H9 (cell line): ENCODE results near the gene CTCF. TPM values are rescaled to one million over a fixed set of nuclear protein-coding genes. Genes with fewer than 3 reads are reported as not detected.

ENCODE experiments used
- DNase-seq: peaks from one replicate; pipeline ENCODE4 v3.0.0-alpha.2; 2017
- H2AFZ ChIP-seq: one replicate; pipeline ENCODE4 v1.6.1; 2013; ENCODE audit warnings: mild to moderate bottlenecking, low read length, control low read depth, moderate library complexity
- H2AK5ac ChIP-seq: 2 replicates; pipeline ENCODE4 v1.6.1; 2013; ENCODE audit warnings: low read length, control low read depth, mixed read lengths; ENCODE audit not compliant: insufficient read length
- H2BK120ac ChIP-seq: one replicate; pipeline ENCODE4 v1.6.1; 2013; ENCODE audit warnings: low read depth, mild to moderate bottlenecking, low read length, control low read depth, inconsistent platforms; ENCODE audit not compliant: poor library complexity, severe bottlenecking
- H2BK12ac ChIP-seq: 2 replicates; pipeline ENCODE4 v1.6.1; 2013; ENCODE audit warnings: low read length, control low read depth, mixed read lengths, low read depth; ENCODE audit not compliant: insufficient read length
- H2BK15ac ChIP-seq: 2 replicates; pipeline ENCODE4 v1.6.1; 2013; ENCODE audit warnings: low read depth, low read length, control low read depth
- H2BK20ac ChIP-seq: one replicate; pipeline ENCODE4 v1.6.1; 2013; ENCODE audit warnings: low read depth, mild to moderate bottlenecking, low read length, control low read depth, inconsistent platforms; ENCODE audit not compliant: poor library complexity, severe bottlenecking
- H2BK5ac ChIP-seq: 2 replicates; pipeline ENCODE4 v1.6.1; 2013; ENCODE audit warnings: low read length, control low read depth, mixed read lengths; ENCODE audit not compliant: insufficient read length
- H3K14ac ChIP-seq: 2 replicates; pipeline ENCODE4 v1.6.1; 2013; ENCODE audit warnings: low read length, control low read depth; ENCODE audit not compliant: insufficient read depth
- H3K18ac ChIP-seq: 2 replicates; pipeline ENCODE4 v1.6.1; 2013; ENCODE audit warnings: low read depth, mild to moderate bottlenecking, mixed read lengths, low read length, control low read depth; ENCODE audit not compliant: insufficient read length
- H3K23ac ChIP-seq: 2 replicates; pipeline ENCODE4 v1.6.1; 2013; ENCODE audit warnings: low read length, control low read depth, mixed read lengths, low read depth; ENCODE audit not compliant: insufficient read length
- H3K23me2 ChIP-seq: 2 replicates; pipeline ENCODE4 v1.6.1; 2013; ENCODE audit warnings: low read depth, mild to moderate bottlenecking, mixed read lengths, low read length, control low read depth; ENCODE audit not compliant: insufficient read length, poor library complexity, severe bottlenecking
- H3K27ac ChIP-seq: 2 replicates; pipeline ENCODE4 v1.5.1; 2013; ENCODE audit warnings: low read length, control low read depth, mixed read lengths, low read depth; ENCODE audit not compliant: insufficient read length
- H3K27me3 ChIP-seq: 2 replicates; pipeline ENCODE4 v1.6.1; 2013; ENCODE audit warnings: low read length, control low read depth, inconsistent platforms; ENCODE audit not compliant: insufficient read depth
- H3K4ac ChIP-seq: 2 replicates; pipeline ENCODE4 v1.6.1; 2013; ENCODE audit warnings: low read depth, mild to moderate bottlenecking, control low read depth, inconsistent platforms, low read length, moderate library complexity
- H3K4me1 ChIP-seq: 2 replicates; pipeline ENCODE4 v1.6.1; 2013; ENCODE audit warnings: low read length, control low read depth, inconsistent platforms; ENCODE audit not compliant: insufficient read depth
- H3K4me2 ChIP-seq: 2 replicates; pipeline ENCODE4 v1.6.1; 2013; ENCODE audit warnings: low read length, control low read depth, mixed read lengths; ENCODE audit not compliant: insufficient read length, insufficient read depth
- H3K56ac ChIP-seq: 2 replicates; pipeline ENCODE4 v1.6.1; 2013; ENCODE audit warnings: low read depth, mild to moderate bottlenecking, mixed read lengths, low read length, control low read depth; ENCODE audit not compliant: insufficient read length
- H3K79me1 ChIP-seq: 2 replicates; pipeline ENCODE4 v1.6.1; 2013; ENCODE audit warnings: low read depth, mild to moderate bottlenecking, moderate library complexity, low read length, control low read depth, inconsistent platforms; ENCODE audit not compliant: insufficient read depth, poor library complexity, severe bottlenecking
- H3K79me2 ChIP-seq: 2 replicates; pipeline ENCODE4 v1.6.1; 2013; ENCODE audit warnings: low read length, control low read depth, inconsistent platforms; ENCODE audit not compliant: insufficient read depth
- H3K9ac ChIP-seq: 2 replicates; pipeline ENCODE4 v1.6.1; 2013; ENCODE audit warnings: low read length, control low read depth, mixed read lengths; ENCODE audit not compliant: insufficient read length; ENCODE audit errors: extremely low read depth
- H3K9me3 ChIP-seq: one replicate; pipeline ENCODE4 v1.6.1; 2013; ENCODE audit warnings: low read depth, low read length, inconsistent platforms; ENCODE audit not compliant: control insufficient read depth
- H3T11ph ChIP-seq: one replicate; pipeline ENCODE4 v1.6.1; 2013; ENCODE audit warnings: mild to moderate bottlenecking, low read length, control low read depth, inconsistent platforms
- H4K20me1 ChIP-seq: one replicate; pipeline ENCODE4 v1.6.1; 2013; ENCODE audit not compliant: control insufficient read depth, insufficient read length, insufficient read depth
- H4K5ac ChIP-seq: 2 replicates; pipeline ENCODE4 v1.6.1; 2013; ENCODE audit warnings: low read depth, mild to moderate bottlenecking, mixed read lengths, low read length, control low read depth; ENCODE audit not compliant: insufficient read length
- H4K8ac ChIP-seq: replicated peaks from 2 replicates; pipeline ENCODE4 v1.6.1; 2013; ENCODE audit warnings: low read length, control low read depth, mixed read lengths, low read depth; ENCODE audit not compliant: insufficient read length
- H4K91ac ChIP-seq: 2 replicates; pipeline ENCODE4 v1.6.1; 2013; ENCODE audit warnings: low read depth, mild to moderate bottlenecking, moderate library complexity, mixed read lengths, low read length, control low read depth; ENCODE audit not compliant: insufficient read length
- H3K27ac Mint-ChIP-seq, 3 experiments: 2 replicates in 2 of 3; 3 replicates in 1 of 3; pipeline ENCODE4 v1.8.0; 2020 to 2021; ENCODE audit warnings: mixed read lengths in 3 of 3, mild to moderate bottlenecking in 1 of 3, moderate library complexity in 1 of 3
- H3K27me3 Mint-ChIP-seq: 2 replicates; pipeline ENCODE4 v1.8.0; 2021; ENCODE audit warnings: low read depth, mild to moderate bottlenecking, moderate library complexity, mixed read lengths
- H3K36me3 Mint-ChIP-seq, 3 experiments: 2 replicates in 2 of 3; 3 replicates in 1 of 3; pipeline ENCODE4 v1.8.0; 2020 to 2021; ENCODE audit warnings: low read depth in 3 of 3, mixed read lengths in 3 of 3; ENCODE audit not compliant: insufficient read depth in 1 of 3
- H3K4me1 Mint-ChIP-seq, 2 experiments: 2 replicates each; pipeline ENCODE4 v1.8.0; 2020; ENCODE audit warnings: mixed read lengths in 2 of 2
- H3K4me3 Mint-ChIP-seq, 2 experiments: 2 replicates in 1 of 2; 3 replicates in 1 of 2; pipeline ENCODE4 v1.8.0; 2020 to 2021; ENCODE audit warnings: mild to moderate bottlenecking in 2 of 2, mixed read lengths in 2 of 2, moderate library complexity in 1 of 2
- H3K9me3 Mint-ChIP-seq, 2 experiments: 2 replicates in 1 of 2; 3 replicates in 1 of 2; pipeline ENCODE4 v1.8.0; 2020; ENCODE audit warnings: mild to moderate bottlenecking in 2 of 2, mixed read lengths in 2 of 2, moderate library complexity in 1 of 2
- WGBS: extraction: QIAGEN DNeasy Blood & Tissue Kit; methylation state at CpG from one replicate; pipeline ENCODE4 v1.1.7; 2013; ENCODE audit warnings: missing lambda C conversion rate, low lambda C conversion rate, mixed read lengths; ENCODE audit not compliant: insufficient read length; ENCODE audit errors: extremely low coverage; 5-methylcytosine and 5-hydroxymethylcytosine counted together
- total RNA-seq: library from RNA; stranded (reverse); gene quantifications from 2 replicates; pipeline ENCODE4 v1.2.1, GENCODE V29; 2021
- TF ChIP-seq, protein P1 (sequence below): fragments of 200-600 bp; sonication (generic); conservative IDR thresholded peaks from 3 replicates; pipeline ENCODE4 v1.8.0; 2021; ENCODE audit warnings: antibody characterized with exemption, mild to moderate bottlenecking

CTCF gene
- total RNA-seq, 1 experiment from 2014 or later, result 87.3 TPM

GRCh38 chr16:67540756-67541155, 21.6 kb upstream of the CTCF start:
- Histone ChIP-seq H3K18ac (no peak overlapping the region), H3K79me2 (no peaks in the 10 kb centered on the region), H3K23ac (no peak overlapping the region), H4K20me1 (peaks cover 6% of the 10 kb centered on the region), H3K23me2 (peaks cover 10% of the 10 kb centered on the region), H3T11ph (no peak overlapping the region), H2AK5ac (no peak overlapping the region), H2BK120ac (no peak overlapping the region), H3K4me1 (peaks cover 2% of the 10 kb centered on the region; the same call in 1 of the 2 replicates), H3K9me3 (no peaks in the 10 kb centered on the region), H4K5ac (no peak overlapping the region), H4K8ac (no peak overlapping the region), H4K91ac (no peak overlapping the region), H3K9ac (no peak overlapping the region), H2BK15ac (no peak overlapping the region), H3K79me1 (no peaks in the 10 kb centered on the region), H3K27ac (no peak overlapping the region), H2BK5ac (no peak overlapping the region), H3K14ac (no peak overlapping the region), H3K27me3 (peaks cover 29% of the 10 kb centered on the region; the same call in 1 of the 2 replicates), H3K4me2 (no peak overlapping the region), H2BK12ac (no peak overlapping the region), H2BK20ac (no peak overlapping the region), H3K4ac (no peak overlapping the region), H3K56ac (no peak overlapping the region), H2AFZ (no peak overlapping the region)
- no peaks in the 10 kb centered on the region; a peak in 2 of 5 replicates for H3K9me3 Mint-ChIP-seq
- H3K4me3 Mint-ChIP-seq, result no peak overlapping the region
- no peak for DNase-seq
- H3K4me1 Mint-ChIP-seq, result peaks cover 15 to 24% of the 10 kb centered on the region in 2 experiments
- TF ChIP-seq, protein P1, sequence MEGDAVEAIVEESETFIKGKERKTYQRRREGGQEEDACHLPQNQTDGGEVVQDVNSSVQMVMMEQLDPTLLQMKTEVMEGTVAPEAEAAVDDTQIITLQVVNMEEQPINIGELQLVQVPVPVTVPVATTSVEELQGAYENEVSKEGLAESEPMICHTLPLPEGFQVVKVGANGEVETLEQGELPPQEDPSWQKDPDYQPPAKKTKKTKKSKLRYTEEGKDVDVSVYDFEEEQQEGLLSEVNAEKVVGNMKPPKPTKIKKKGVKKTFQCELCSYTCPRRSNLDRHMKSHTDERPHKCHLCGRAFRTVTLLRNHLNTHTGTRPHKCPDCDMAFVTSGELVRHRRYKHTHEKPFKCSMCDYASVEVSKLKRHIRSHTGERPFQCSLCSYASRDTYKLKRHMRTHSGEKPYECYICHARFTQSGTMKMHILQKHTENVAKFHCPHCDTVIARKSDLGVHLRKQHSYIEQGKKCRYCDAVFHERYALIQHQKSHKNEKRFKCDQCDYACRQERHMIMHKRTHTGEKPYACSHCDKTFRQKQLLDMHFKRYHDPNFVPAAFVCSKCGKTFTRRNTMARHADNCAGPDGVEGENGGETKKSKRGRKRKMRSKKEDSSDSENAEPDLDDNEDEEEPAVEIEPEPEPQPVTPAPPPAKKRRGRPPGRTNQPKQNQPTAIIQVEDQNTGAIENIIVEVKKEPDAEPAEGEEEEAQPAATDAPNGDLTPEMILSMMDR, result no peak
- WGBS, result no CpG with 5 or more reads among the region's 1 CpG
- peaks cover 62% of the 10 kb centered on the region for H3K27me3 Mint-ChIP-seq
- no peak overlapping the region for H3K27ac Mint-ChIP-seq
- H3K36me3 Mint-ChIP-seq, result peaks cover 2 to 23% (median 5%) of the 10 kb centered on the region in 3 experiments; a peak in 4 of 7 replicates
